Suprapubic skin (tissue), 4 donors: ENCODE data around the gene CDK5R1.

ENCODE experiments used
- EP300 ChIP-seq: sonication (generic); formaldehyde crosslinking; IDR thresholded peaks from one replicate; pipeline ENCODE4 v1.6.1; 2017; ENCODE audit warnings: antibody characterized with exemption
- POLR2AphosphoS5 ChIP-seq, 3 donors: sonication (generic); formaldehyde crosslinking; IDR thresholded peaks; one replicate each; pipeline ENCODE4 v1.6.1; 2017; ENCODE audit warnings: antibody characterized with exemption in 3 of 3
- TF ChIP-seq, protein P1 (sequence below), 2 donors: fragments of 200-600 bp in 1 of 2; fragments of 450-650 bp in 1 of 2; sonication (generic) in 1 of 2; IDR thresholded peaks; one replicate each; pipeline ENCODE4 v1.5.1; 2016 to 2019; ENCODE audit warnings: antibody characterized with exemption in 2 of 2, mild to moderate bottlenecking in 1 of 2, moderate library complexity in 1 of 2

DNA sequence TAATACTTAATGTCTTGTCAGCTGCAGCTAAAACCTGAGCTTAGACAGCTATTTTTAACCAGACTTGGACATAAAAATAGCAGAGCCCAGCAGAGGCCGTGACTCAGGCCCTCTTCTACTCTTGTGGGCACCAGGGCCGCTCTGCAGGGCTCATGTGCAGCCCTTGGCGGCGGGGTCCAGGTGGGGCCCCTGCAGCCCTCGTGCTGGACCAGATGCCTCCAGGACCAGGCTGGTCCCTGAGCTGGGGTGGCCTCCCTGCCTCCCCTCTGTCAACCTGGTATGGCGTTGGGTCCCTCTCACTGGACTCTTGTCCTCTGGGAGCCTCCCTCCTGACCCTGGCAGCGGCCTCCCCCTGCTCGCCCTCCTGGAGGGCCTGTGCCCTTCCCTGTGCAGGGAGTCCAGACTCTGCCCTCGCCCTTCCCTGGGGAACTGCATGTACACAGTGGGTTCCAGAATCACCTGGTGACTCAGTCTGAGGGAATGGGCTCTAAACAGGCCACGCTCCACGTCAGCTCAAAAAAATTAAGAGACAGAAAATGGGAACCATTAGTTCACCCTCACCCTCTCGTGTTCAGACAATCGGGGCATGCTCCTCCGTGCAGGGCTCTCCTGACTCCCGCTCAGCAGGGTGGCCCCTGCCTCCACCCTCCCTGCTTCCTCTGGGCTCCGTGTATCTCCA, 9.7 kb downstream of the CDK5R1 start:
- TF ChIP-seq EP300 (no peak), POLR2AphosphoS5 (IDR thresholded peaks at IDR 0.05) (no peak)
- TF ChIP-seq, protein P1, sequence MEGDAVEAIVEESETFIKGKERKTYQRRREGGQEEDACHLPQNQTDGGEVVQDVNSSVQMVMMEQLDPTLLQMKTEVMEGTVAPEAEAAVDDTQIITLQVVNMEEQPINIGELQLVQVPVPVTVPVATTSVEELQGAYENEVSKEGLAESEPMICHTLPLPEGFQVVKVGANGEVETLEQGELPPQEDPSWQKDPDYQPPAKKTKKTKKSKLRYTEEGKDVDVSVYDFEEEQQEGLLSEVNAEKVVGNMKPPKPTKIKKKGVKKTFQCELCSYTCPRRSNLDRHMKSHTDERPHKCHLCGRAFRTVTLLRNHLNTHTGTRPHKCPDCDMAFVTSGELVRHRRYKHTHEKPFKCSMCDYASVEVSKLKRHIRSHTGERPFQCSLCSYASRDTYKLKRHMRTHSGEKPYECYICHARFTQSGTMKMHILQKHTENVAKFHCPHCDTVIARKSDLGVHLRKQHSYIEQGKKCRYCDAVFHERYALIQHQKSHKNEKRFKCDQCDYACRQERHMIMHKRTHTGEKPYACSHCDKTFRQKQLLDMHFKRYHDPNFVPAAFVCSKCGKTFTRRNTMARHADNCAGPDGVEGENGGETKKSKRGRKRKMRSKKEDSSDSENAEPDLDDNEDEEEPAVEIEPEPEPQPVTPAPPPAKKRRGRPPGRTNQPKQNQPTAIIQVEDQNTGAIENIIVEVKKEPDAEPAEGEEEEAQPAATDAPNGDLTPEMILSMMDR (IDR thresholded peaks at IDR 0.05): no peak
